ENCODE data around the gene TLNRD1.

DNA sequence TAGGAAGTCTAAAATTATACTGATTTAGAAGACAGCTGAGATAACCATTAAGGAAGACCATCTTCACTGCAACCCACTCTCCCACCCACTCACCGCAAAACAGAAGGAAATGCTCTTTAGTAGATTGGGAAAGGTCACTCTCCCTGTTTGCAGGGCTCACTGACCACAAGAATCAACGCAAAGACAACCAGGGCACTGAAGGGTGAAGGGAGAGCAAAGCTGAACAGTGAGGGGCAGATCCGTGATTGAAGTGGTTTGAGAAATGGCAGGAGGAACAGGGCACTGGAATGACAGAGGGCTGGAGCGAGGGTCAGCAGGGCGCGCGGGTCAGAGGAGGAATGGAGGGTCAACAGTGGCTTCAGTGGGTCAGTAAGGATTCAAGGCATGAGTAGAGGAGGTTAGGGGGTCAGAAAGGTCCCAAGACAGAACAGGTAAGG, 11.6 kb upstream of the TLNRD1 start:
- TF ChIP-seq, protein P1, sequence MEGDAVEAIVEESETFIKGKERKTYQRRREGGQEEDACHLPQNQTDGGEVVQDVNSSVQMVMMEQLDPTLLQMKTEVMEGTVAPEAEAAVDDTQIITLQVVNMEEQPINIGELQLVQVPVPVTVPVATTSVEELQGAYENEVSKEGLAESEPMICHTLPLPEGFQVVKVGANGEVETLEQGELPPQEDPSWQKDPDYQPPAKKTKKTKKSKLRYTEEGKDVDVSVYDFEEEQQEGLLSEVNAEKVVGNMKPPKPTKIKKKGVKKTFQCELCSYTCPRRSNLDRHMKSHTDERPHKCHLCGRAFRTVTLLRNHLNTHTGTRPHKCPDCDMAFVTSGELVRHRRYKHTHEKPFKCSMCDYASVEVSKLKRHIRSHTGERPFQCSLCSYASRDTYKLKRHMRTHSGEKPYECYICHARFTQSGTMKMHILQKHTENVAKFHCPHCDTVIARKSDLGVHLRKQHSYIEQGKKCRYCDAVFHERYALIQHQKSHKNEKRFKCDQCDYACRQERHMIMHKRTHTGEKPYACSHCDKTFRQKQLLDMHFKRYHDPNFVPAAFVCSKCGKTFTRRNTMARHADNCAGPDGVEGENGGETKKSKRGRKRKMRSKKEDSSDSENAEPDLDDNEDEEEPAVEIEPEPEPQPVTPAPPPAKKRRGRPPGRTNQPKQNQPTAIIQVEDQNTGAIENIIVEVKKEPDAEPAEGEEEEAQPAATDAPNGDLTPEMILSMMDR (conservative IDR thresholded peaks at IDR 0.05): no peak
- TF ChIP-seq EZH2 (IDR thresholded peaks at IDR 0.05; ENCODE audit: low read depth): no peak

Measured in PC-9 (cell line).